HEK293 (cell line): Measurements from ENCODE around the gene SF3A1.

Experiments used
- CTCF ChIA-PET: fragments of 350-600 bp; formaldehyde crosslinking; extraction: SDS; loops from one replicate; lab custom pipeline; 2021; ENCODE audit warnings: antibody characterized with exemption; lab: Yijun Ruan, JAX
- POLR2A ChIA-PET: fragments of 300-600 bp; formaldehyde crosslinking; extraction: SDS; loops from one replicate; lab custom pipeline; 2020; ENCODE audit warnings: antibody characterized with exemption, inconsistent platforms; lab: Yijun Ruan, JAX
- H3K27ac ChIP-seq: fragments of 200-500 bp; sonication (Bioruptor generic); 2 replicates; pipeline ENCODE4 v1.5.1; 2014; ENCODE audit warnings: low read depth, low read length, control low read depth, inconsistent platforms; ENCODE audit errors: extremely low read depth
- H3K36me3 ChIP-seq, 2 experiments: fragments of 200-500 bp in 1 of 2; sonication (Bioruptor generic) in 1 of 2; 1 replicate in 1 of 2; 2 replicates in 1 of 2; pipeline ENCODE4 v1.5.1; 2014 to 2017; ENCODE audit warnings: inconsistent platforms in 2 of 2, low read length in 2 of 2; ENCODE audit not compliant: control insufficient read depth in 2 of 2, insufficient read depth in 1 of 2
- H3K4me1 ChIP-seq: fragments of 200-500 bp; sonication (Bioruptor generic); 2 replicates; pipeline ENCODE4 v1.5.1; 2014; ENCODE audit warnings: mild to moderate bottlenecking, low read length, inconsistent platforms; ENCODE audit not compliant: control insufficient read depth, insufficient read depth
- H3K4me3 ChIP-seq: 2 replicates; pipeline ENCODE4 v1.5.1; 2011; ENCODE audit warnings: low read depth, mild to moderate bottlenecking, control low read depth, low read length, moderate library complexity
- H3K9me3 ChIP-seq: fragments of 200-500 bp; sonication (Bioruptor generic); 2 replicates; pipeline ENCODE4 v1.5.1; 2014; ENCODE audit warnings: low read depth, low read length, inconsistent platforms; ENCODE audit not compliant: control insufficient read depth, insufficient read depth
- GLIS1 ChIP-seq: fragments of 450-650 bp; formaldehyde crosslinking; IDR thresholded peaks from 2 replicates; pipeline ENCODE4 v1.5.1; 2016; ENCODE audit warnings: missing biosample characterization, missing genetic modification characterization
- KLF10 ChIP-seq: fragments of 450-650 bp; IDR thresholded peaks from 2 replicates; pipeline ENCODE4 v1.5.1; 2018; ENCODE audit warnings: missing biosample characterization, mild to moderate bottlenecking, missing genetic modification characterization
- MEIS1 ChIP-seq: sonication (generic); formaldehyde crosslinking; IDR thresholded peaks from 2 replicates; pipeline ENCODE4 v1.8.1; 2022; ENCODE audit warnings: missing genetic modification reagents, mild to moderate bottlenecking, borderline replicate concordance
- RBAK ChIP-seq: fragments of 450-650 bp; formaldehyde crosslinking; IDR thresholded peaks from 2 replicates; pipeline ENCODE4 v1.5.1; 2016; ENCODE audit warnings: missing biosample characterization, missing genetic modification characterization
- SP7 ChIP-seq: fragments of 450-650 bp; formaldehyde crosslinking; IDR thresholded peaks from 2 replicates; pipeline ENCODE4 v1.5.1; 2016; ENCODE audit warnings: missing biosample characterization, missing genetic modification characterization
- TCF7L2 ChIP-seq: IDR thresholded peaks from 2 replicates; pipeline ENCODE4 v1.6.1; 2011; ENCODE audit warnings: low read depth, mild to moderate bottlenecking, inconsistent platforms, low read length, moderate library complexity, borderline replicate concordance
- ZBTB21 ChIP-seq: fragments of 450-650 bp; formaldehyde crosslinking; IDR thresholded peaks from 2 replicates; pipeline ENCODE4 v1.5.1; 2017; ENCODE audit warnings: missing biosample characterization, missing genetic modification characterization
- ZNF132 ChIP-seq: fragments of 450-650 bp; formaldehyde crosslinking; IDR thresholded peaks from 2 replicates; pipeline ENCODE4 v1.5.1; 2017; ENCODE audit warnings: missing biosample characterization, missing genetic modification characterization, borderline replicate concordance
- ZNF146 ChIP-seq: fragments of 450-650 bp; formaldehyde crosslinking; IDR thresholded peaks from 2 replicates; pipeline ENCODE4 v1.5.1; 2016; ENCODE audit warnings: missing biosample characterization, missing genetic modification characterization
- ZNF155 ChIP-seq: fragments of 450-650 bp; formaldehyde crosslinking; IDR thresholded peaks from 2 replicates; pipeline ENCODE4 v1.5.1; 2016; ENCODE audit warnings: missing biosample characterization, missing genetic modification characterization
- ZNF169 ChIP-seq: fragments of 450-650 bp; formaldehyde crosslinking; IDR thresholded peaks from 2 replicates; pipeline ENCODE4 v1.5.1; 2016; ENCODE audit warnings: missing biosample characterization, missing genetic modification characterization
- ZNF214 ChIP-seq: fragments of 450-650 bp; formaldehyde crosslinking; IDR thresholded peaks from 2 replicates; pipeline ENCODE4 v1.5.1; 2017; ENCODE audit warnings: missing biosample characterization, mild to moderate bottlenecking, missing genetic modification characterization, borderline replicate concordance
- ZNF223 ChIP-seq: fragments of 450-650 bp; formaldehyde crosslinking; IDR thresholded peaks from 2 replicates; pipeline ENCODE4 v1.5.1; 2016; ENCODE audit warnings: missing biosample characterization, missing genetic modification characterization
- ZNF248 ChIP-seq: fragments of 450-650 bp; formaldehyde crosslinking; IDR thresholded peaks from 2 replicates; pipeline ENCODE4 v1.5.1; 2017; ENCODE audit warnings: missing biosample characterization, missing genetic modification characterization
- ZNF292 ChIP-seq: fragments of 450-650 bp; formaldehyde crosslinking; IDR thresholded peaks from 2 replicates; pipeline ENCODE4 v1.5.1; 2016; ENCODE audit warnings: low read depth, missing biosample characterization, missing genetic modification characterization, borderline replicate concordance
- ZNF37A ChIP-seq: fragments of 450-650 bp; IDR thresholded peaks from 2 replicates; pipeline ENCODE4 v1.5.1; 2018; ENCODE audit warnings: missing biosample characterization, missing genetic modification characterization
- ZNF530 ChIP-seq: fragments of 450-650 bp; formaldehyde crosslinking; IDR thresholded peaks from 2 replicates; pipeline ENCODE4 v1.5.1; 2016; ENCODE audit warnings: low read depth, missing biosample characterization, missing genetic modification characterization
- ZNF707 ChIP-seq: fragments of 450-650 bp; formaldehyde crosslinking; IDR thresholded peaks from 2 replicates; pipeline ENCODE4 v1.5.1; 2016; ENCODE audit warnings: missing biosample characterization, missing genetic modification characterization
- ZNF747 ChIP-seq: fragments of 450-650 bp; formaldehyde crosslinking; IDR thresholded peaks from 2 replicates; pipeline ENCODE4 v1.5.1; 2016; ENCODE audit warnings: missing biosample characterization, missing genetic modification characterization
- TF ChIP-seq, protein P1 (sequence below): fragments of 450-650 bp; formaldehyde crosslinking; IDR thresholded peaks from 2 replicates; pipeline ENCODE4 v1.5.1; 2016; ENCODE audit warnings: missing biosample characterization, missing genetic modification characterization, low read depth
- TF ChIP-seq, protein P2 (sequence below): fragments of 450-650 bp; formaldehyde crosslinking; IDR thresholded peaks from 2 replicates; pipeline ENCODE4 v1.5.1; 2016; ENCODE audit warnings: missing biosample characterization, missing genetic modification characterization

Gene SF3A1

GRCh38 chr22:30301995-30302809 lies 54.5 kb downstream of the SF3A1 start:
- POLR2A ChIA-PET = interaction anchor here (1.3 kb wide), 1 partner anchor 24 kb away, joined by 6 read pairs; the partner anchor contains the start of gene TBC1D10A
- CTCF ChIA-PET = interaction anchor here (0.6 to 2.4 kb wide), 4 partner anchors 14 to 194 kb away, joined by 3 to 15 read pairs (median 7); partner anchors contain the start of gene CASTOR1
- Histone ChIP-seq H3K27ac (no peak overlapping the region), H3K36me3 (peaks cover 0 to 64% of the 10 kb centered on the region in 2 experiments; a peak in 1 of 3 replicates), H3K4me3 (no peak overlapping the region), H3K4me1 (no peaks in the 10 kb centered on the region), H3K9me3 (no peaks in the 10 kb centered on the region)
- TF ChIP-seq GLIS1 (tag by site-specific recombination) (peak; percentile 80), ZNF146 (tag by site-specific recombination) (no peak)
- TF ChIP-seq, protein P1, sequence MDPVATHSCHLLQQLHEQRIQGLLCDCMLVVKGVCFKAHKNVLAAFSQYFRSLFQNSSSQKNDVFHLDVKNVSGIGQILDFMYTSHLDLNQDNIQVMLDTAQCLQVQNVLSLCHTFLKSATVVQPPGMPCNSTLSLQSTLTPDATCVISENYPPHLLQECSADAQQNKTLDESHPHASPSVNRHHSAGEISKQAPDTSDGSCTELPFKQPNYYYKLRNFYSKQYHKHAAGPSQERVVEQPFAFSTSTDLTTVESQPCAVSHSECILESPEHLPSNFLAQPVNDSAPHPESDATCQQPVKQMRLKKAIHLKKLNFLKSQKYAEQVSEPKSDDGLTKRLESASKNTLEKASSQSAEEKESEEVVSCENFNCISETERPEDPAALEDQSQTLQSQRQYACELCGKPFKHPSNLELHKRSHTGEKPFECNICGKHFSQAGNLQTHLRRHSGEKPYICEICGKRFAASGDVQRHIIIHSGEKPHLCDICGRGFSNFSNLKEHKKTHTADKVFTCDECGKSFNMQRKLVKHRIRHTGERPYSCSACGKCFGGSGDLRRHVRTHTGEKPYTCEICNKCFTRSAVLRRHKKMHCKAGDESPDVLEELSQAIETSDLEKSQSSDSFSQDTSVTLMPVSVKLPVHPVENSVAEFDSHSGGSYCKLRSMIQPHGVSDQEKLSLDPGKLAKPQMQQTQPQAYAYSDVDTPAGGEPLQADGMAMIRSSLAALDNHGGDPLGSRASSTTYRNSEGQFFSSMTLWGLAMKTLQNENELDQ = no peak

DNA sequence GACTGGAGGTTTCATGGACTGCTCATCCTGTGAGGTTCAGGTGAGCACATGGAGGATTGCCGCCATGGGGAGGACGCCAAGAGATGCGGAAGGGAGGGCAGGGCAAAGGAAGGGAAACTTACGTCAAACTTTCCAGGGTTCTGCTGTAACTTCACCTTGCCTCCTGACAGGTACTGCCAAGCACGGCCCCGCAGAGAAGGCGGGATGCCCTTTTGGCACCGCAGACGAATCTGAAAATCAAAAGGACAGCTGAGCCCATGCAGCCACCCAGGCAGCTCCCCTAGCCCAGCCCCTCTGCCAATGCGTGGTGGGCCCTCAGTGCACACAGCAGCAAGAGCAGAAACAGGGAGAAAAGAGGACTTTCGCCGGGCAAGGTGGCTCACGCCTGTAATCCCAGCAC lies 57.4 kb downstream of the SF3A1 start:
- POLR2A ChIA-PET = interaction anchor here (0.7 to 1.6 kb wide), 2 partner anchors 57 to 58 kb away, joined by 3 read pairs; partner anchors contain the start of genes CCDC157 and SF3A1
- no peak for TF ChIP-seq ZNF248 (tag by site-specific recombination)
- no peak for TF ChIP-seq ZNF169 (tag by site-specific recombination)
- TF ChIP-seq ZNF132 (tag by site-specific recombination) = no peak
- TF ChIP-seq ZNF214 (tag by site-specific recombination) = no peak
- TF ChIP-seq ZNF707 (tag by site-specific recombination) = no peak
- no peak for TF ChIP-seq TCF7L2
- no peak for TF ChIP-seq ZNF292
- no peak for TF ChIP-seq KLF10 (tag by site-specific recombination)
- TF ChIP-seq, protein P2, sequence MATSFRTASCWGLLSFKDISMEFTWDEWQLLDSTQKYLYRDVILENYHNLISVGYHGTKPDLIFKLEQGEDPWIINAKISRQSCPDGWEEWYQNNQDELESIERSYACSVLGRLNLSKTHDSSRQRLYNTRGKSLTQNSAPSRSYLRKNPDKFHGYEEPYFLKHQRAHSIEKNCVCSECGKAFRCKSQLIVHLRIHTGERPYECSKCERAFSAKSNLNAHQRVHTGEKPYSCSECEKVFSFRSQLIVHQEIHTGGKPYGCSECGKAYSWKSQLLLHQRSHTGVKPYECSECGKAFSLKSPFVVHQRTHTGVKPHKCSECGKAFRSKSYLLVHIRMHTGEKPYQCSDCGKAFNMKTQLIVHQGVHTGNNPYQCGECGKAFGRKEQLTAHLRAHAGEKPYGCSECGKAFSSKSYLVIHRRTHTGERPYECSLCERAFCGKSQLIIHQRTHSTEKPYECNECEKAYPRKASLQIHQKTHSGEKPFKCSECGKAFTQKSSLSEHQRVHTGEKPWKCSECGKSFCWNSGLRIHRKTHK (tag by site-specific recombination) = no peak
- TF ChIP-seq MEIS1 (CRISPR knock-in tag) = no peak
- no peak for TF ChIP-seq RBAK (tag by site-specific recombination)
- TF ChIP-seq SP7 (tag by site-specific recombination) = no peak
- TF ChIP-seq ZNF530 (tag by site-specific recombination) = no peak
- TF ChIP-seq ZBTB21 (tag by site-specific recombination) = no peak
- TF ChIP-seq ZNF37A (tag by site-specific recombination) = no peak
- TF ChIP-seq ZNF747 (tag by site-specific recombination) = no peak
- TF ChIP-seq ZNF223 (tag by site-specific recombination) = no peak
- TF ChIP-seq ZNF155 = no peak
- Histone ChIP-seq H3K27ac (no peak overlapping the region), H3K4me3 (no peak overlapping the region), H3K4me1 (no peaks in the 10 kb centered on the region), H3K9me3 (no peaks in the 10 kb centered on the region), H3K36me3 (peaks cover 3 to 85% of the 10 kb centered on the region in 2 experiments; a peak in 2 of 3 replicates)
- CTCF ChIA-PET = no interaction called here
